SK-N-MC (cell line): ENCODE data around the gene KATNB1.

ENCODE experiments used
- EZH2 ChIP-seq: fragments of 200-600 bp; sonication (generic); IDR thresholded peaks from one replicate; pipeline ENCODE4 v1.6.1; 2017; ENCODE audit warnings: antibody characterized with exemption
- POLR2AphosphoS5 ChIP-seq: IDR thresholded peaks from 2 replicates; pipeline ENCODE4 v1.6.1; 2012; ENCODE audit warnings: mild to moderate bottlenecking, low read depth, low read length, borderline replicate concordance

- TF ChIP-seq EZH2: no peak
- no peak for TF ChIP-seq POLR2AphosphoS5
Observed at GRCh38 chr16:57762365-57763040, 26.9 kb downstream of the KATNB1 start.
